GM13976 (cell line): Measurements from ENCODE around the gene ERG.

Experiments
- DNase-seq: peaks from one replicate; pipeline ENCODE4 v3.0.0; 2012; ENCODE audit warnings: low spot score
- in situ Hi-C: fragments of 300-500 bp; cut with MboI; formaldehyde crosslinking; loops from one replicate; pipeline ENCODE4 v1.12.0; 2022; ENCODE audit warnings: low sequenced_read_pairs, mixed read lengths, inconsistent platforms; ENCODE audit not compliant: unreplicated experiment
- TF ChIP-seq, protein P1 (sequence below): IDR thresholded peaks from 2 replicates; pipeline ENCODE4 v1.5.1; 2012; ENCODE audit warnings: borderline replicate concordance, mild to moderate bottlenecking; ENCODE audit not compliant: insufficient read depth; ENCODE audit errors: extremely low read depth, missing control alignments, control extremely low read depth

The ERG gene

DNA sequence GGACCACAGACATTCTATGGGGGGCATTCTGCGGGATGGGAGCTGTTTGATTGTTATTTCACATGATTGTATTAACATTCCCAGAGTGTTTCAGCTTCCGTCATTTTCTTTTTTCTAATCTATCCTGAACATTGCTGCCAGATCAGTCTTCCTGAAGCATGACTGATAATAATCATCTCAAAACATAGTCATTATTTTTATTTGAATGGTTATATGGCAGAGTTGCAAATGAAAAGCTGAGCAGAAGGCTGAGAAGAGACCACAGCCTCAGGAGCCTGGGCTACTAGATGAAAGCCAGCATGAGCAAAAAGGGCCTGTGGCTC, 109.0 kb downstream of the ERG start:
- TF ChIP-seq, protein P1, sequence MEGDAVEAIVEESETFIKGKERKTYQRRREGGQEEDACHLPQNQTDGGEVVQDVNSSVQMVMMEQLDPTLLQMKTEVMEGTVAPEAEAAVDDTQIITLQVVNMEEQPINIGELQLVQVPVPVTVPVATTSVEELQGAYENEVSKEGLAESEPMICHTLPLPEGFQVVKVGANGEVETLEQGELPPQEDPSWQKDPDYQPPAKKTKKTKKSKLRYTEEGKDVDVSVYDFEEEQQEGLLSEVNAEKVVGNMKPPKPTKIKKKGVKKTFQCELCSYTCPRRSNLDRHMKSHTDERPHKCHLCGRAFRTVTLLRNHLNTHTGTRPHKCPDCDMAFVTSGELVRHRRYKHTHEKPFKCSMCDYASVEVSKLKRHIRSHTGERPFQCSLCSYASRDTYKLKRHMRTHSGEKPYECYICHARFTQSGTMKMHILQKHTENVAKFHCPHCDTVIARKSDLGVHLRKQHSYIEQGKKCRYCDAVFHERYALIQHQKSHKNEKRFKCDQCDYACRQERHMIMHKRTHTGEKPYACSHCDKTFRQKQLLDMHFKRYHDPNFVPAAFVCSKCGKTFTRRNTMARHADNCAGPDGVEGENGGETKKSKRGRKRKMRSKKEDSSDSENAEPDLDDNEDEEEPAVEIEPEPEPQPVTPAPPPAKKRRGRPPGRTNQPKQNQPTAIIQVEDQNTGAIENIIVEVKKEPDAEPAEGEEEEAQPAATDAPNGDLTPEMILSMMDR = no peak
- no peak for DNase-seq
- in situ Hi-C loops = no loop called here

DNA sequence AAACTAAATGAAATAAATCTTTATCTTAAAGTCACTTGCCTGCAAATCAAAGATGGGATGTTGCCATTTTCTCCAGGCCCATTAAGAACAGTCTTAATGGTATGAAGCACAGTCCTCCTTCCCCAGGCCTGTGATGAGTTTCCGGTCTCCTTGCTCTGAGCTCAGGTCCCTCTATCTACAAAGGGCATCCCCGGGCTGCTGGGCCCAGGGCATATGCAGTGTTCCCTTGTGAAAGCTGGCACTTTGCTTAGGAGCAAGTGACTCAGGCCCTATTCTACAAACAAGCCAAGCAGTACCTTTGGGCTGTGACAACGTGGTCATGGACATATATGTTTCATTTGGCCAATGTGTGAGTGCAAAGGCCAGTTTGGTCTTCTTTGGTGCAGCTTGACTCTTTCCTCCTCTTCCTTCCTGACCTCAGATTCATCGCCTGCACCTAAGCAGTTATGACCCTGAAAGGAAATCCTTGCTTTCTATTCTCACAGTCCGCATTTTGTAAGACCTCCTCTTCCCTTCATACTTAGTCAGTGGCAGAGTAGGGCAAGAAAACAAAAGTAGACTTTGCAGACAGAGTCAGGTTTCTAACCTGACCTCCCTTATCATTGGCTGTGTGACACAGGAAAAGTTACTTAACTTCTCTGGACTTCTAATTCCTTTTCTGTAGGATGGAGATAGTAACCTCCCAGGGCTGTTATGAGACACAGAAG, 109.5 kb downstream of the ERG start:
- TF ChIP-seq, protein P1 = no peak
- DNase-seq = no peak
- in situ Hi-C loops = no loop called here

DNA sequence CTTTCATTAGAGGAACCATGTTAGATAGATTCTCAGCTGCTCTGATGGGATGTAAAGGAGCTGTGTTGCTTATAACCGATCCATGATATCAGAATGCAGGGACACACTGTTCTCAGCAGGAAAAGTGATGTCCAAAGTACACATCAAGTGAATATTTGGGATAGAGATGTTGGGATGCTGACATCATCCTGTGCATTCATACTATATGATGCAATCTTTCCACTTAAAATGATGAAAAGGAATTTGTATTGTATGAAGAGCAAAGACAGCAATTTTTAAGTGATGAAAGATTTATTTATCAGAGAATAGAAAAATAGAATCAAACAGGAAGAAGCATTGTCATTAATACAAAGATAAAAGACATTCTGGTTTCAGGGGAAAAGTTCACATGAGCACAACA, 110.1 kb downstream of the ERG start:
- in situ Hi-C loops = no loop called here
- TF ChIP-seq, protein P1 = no peak
- DNase-seq = no peak

DNA sequence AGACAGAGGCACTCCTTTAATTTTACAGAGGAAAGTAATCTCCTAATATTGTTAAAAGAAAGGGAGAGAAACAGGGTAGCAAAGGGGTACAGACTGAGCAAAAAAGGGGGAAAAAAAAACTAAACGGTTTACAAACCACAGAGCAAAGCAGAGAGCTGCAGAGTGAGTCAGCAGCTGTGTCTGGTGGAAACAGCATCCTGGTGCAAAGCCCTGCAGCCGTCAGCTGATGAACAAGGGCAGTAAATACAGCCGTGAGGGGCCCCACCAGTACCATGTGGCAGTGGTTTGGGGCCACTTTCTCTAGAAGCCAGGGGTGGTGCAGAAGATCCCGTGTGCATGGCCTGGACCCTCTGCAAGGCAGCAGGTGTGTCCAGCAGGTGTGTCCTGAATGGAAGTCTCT, 111.3 kb downstream of the ERG start:
- TF ChIP-seq, protein P1 = no peak
- no peak for DNase-seq
- in situ Hi-C loops = no loop called here

DNA sequence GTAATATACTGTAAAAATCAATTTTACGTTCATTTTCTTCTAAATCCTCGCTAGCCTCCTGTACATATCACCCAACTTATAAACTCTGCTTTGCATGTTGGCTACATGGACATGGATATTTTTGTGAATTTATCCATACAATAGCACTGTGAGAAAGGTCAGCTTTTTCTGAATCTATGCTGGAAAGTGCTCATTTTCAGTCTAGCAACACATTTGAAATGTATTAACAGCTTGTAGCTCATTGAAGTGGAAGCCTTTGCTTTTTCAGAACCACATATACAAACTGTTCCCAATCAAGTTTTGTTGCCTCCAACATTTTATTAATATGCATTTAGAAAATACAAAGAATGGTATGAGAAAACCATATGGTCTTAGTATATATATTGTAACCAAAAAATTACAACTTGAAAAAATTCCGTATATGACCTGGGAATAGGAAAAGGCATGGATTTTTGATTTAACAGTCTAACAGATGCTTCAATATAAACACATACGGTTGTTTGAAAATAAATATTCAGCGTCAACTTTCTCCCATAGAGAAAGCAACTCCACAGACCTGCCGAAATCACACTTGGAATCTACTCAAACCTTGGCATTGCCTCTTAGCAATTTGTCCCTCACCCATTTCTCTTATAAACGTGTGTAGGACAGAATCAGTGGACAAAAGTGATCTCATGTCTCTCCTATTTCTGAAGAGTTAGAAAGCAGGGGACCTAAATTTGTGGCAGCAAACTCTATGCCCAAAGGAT, 112.7 kb downstream of the ERG start:
- in situ Hi-C loops = no loop called here
- TF ChIP-seq, protein P1 = no peak
- no peak for DNase-seq

DNA sequence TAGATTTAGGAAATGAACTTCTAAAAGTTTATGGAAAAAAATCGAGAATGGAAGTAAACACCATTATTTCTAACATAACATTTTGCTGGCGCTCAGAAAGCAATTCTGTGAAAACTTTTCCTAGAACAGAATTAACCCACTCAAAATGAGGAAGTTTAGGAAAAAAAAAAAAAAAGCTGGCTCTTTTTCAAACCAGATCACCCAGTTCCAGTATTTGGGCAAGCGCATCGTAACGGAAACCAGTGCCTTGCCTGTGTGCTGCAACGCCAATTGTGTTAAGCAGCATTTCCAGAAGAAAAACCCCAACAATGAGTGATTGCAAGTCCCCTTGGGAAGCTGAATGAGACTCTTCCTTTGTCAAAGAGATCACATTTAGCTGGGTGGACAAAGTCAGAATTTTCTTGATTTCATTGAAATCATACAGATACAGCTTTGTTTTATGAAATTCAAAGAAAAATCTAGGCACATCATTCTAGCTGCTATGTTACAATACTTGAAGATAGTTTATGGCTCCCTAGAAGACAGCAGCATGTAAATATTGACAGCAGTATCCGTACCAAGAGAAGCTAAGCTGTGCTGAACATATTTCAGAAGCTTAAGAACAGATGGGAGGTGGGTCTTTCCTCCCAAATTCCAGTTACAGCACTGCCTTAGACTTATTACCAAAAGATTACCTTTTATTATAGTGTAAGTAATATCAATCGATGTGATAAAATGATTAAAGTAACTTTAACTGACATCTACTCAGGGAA, 113.4 kb downstream of the ERG start:
- TF ChIP-seq, protein P1 = no peak

More for the DNA sequence above, 113.4 kb downstream of the ERG start:
- DNase-seq = no peak
- in situ Hi-C loops = no loop called here
